ENCODE results near the gene SAMD13. TPM values are rescaled to one million over a fixed set of nuclear protein-coding genes. Genes with fewer than 3 reads are reported as not detected.

The SAMD13 gene
- total RNA-seq, 1 experiment from 2014 or later, result 2.2 TPM

GRCh38 chr1:84272401-84272800 is 29.1 kb upstream of the SAMD13 start:
- Histone ChIP-seq H3K27ac (ENCODE audit: low read length) (no peak overlapping the region), H3K36me3 (ENCODE audit: control insufficient read depth, insufficient read depth, low read length) (no peaks in the 10 kb centered on the region), H3K4me3 (ENCODE audit: low read depth in 2 of 2, low read length in 2 of 2) (no peak overlapping the region), H3K9me3 (ENCODE audit: control insufficient read depth, insufficient read depth, low read depth, low read length) (no peaks in the 10 kb centered on the region), H3K4me1 (ENCODE audit: control insufficient read depth, insufficient read depth, low read length) (peaks cover 13% of the 10 kb centered on the region), H3K27me3 (ENCODE audit: control insufficient read depth, insufficient read depth, low read length) (no peaks in the 10 kb centered on the region)
- CTCF ChIA-PET, result no interaction called here
- ATAC-seq (no peak), DNase-seq (ENCODE audit: low read depth, low spot score) (no peak)
- POLR2A ChIA-PET, result interaction anchor here (0.7 kb wide), 1 partner anchor 128 kb away, joined by 3 read pairs; the partner anchor contains the start of gene PRKACB
- BruUV-seq (replicated peaks), result no TSS peak
- TF ChIP-seq CTCF (IDR thresholded peaks at IDR 0.05) (no peak), POLR2AphosphoS5 (IDR thresholded peaks at IDR 0.05; ENCODE audit: low read depth, low read length) (no peak), TCF7L2 (IDR thresholded peaks at IDR 0.05; ENCODE audit: low read depth, low read length) (no peak), REST (IDR thresholded peaks at IDR 0.05; ENCODE audit: insufficient read depth in 1 of 2, low read depth in 2 of 2, low read length in 1 of 2) (no peak), SIN3A (IDR thresholded peaks at IDR 0.05; ENCODE audit: borderline replicate concordance, insufficient read depth, low read depth, low read length) (no peak)
- intact Hi-C loops (cut with micrococcal nuclease; ENCODE audit: unreplicated experiment), result no loop called here
- in situ Hi-C loops (cut with HindIII; ENCODE audit: low pct_unique_long_range_greater_than_20kb, low sequenced_read_pairs), result no loop called here

GRCh38 chr1:84277343-84278059 is 24.0 kb upstream of the SAMD13 start:
- H3K27me3 ChIP-seq (ENCODE audit: control insufficient read depth, insufficient read depth, low read length), result no peaks in the 10 kb centered on the region
- DNase-seq (ENCODE audit: low read depth, low spot score), result no peak
- H3K27ac ChIP-seq (ENCODE audit: low read length), result no peak overlapping the region
- no peaks in the 10 kb centered on the region for H3K9me3 ChIP-seq (ENCODE audit: control insufficient read depth, insufficient read depth, low read depth, low read length)
- no peak for ATAC-seq
- intact Hi-C loops (cut with micrococcal nuclease; ENCODE audit: unreplicated experiment), result no loop called here
- H3K36me3 ChIP-seq (ENCODE audit: control insufficient read depth, insufficient read depth, low read length), result no peaks in the 10 kb centered on the region
- H3K4me1 ChIP-seq (ENCODE audit: control insufficient read depth, insufficient read depth, low read length), result no peaks in the 10 kb centered on the region
- H3K4me3 ChIP-seq (ENCODE audit: low read depth in 2 of 2, low read length in 2 of 2), result no peak overlapping the region
- in situ Hi-C loops (cut with HindIII; ENCODE audit: low pct_unique_long_range_greater_than_20kb, low sequenced_read_pairs), result no loop called here
- ChIA-PET CTCF (no interaction called here), POLR2A (no interaction called here)
- TF ChIP-seq REST (IDR thresholded peaks at IDR 0.05; ENCODE audit: insufficient read depth in 1 of 2, low read depth in 2 of 2, low read length in 1 of 2) (no peak), TCF7L2 (IDR thresholded peaks at IDR 0.05; ENCODE audit: low read depth, low read length) (no peak), CTCF (IDR thresholded peaks at IDR 0.05) (no peak), SIN3A (IDR thresholded peaks at IDR 0.05; ENCODE audit: borderline replicate concordance, insufficient read depth, low read depth, low read length) (no peak), POLR2AphosphoS5 (IDR thresholded peaks at IDR 0.05; ENCODE audit: low read depth, low read length) (no peak)
- no TSS peak for BruUV-seq (replicated peaks)

Measured in Panc1 (cell line).